Right ventricle myocardium superior (tissue), 1 donor: ENCODE results near the gene C1GALT1. TPM values are rescaled to one million over a fixed set of nuclear protein-coding genes. Genes with fewer than 3 reads are reported as not detected.
A peak's percentile ranks its signal among the peaks of the same experiment; 100 is the strongest.
"Not testable (repeated sequence)": the region's sequence is repeated elsewhere in the genome, so short reads cannot be mapped to it uniquely, and the experiment has no call there.

Experiments
- ATAC-seq: fragments of 200-7000 bp; cut with Tn5 transposase; one replicate; pipeline ENCODE4 v1.9.1; 2020; ENCODE audit warnings: mild to moderate bottlenecking; ENCODE audit not compliant: poor library complexity
- DNase-seq: peaks from one replicate; pipeline ENCODE4 v3.0.0-alpha.2; 2020
- intact Hi-C: fragments of 100-400 bp; cut with DNase I; formaldehyde crosslinking; loops from one replicate; pipeline ENCODE4 v1.11.2; 2022
- total RNA-seq: library from RNA; stranded (reverse); fragmentation: NEBNext Ultra II Directional; extraction: Animal tissue kit (Norgen Biotek cat#: 25700); gene quantifications from one replicate; pipeline ENCODE4 v1.2.1, GENCODE V29; 2021
- donor health status: DM: no; HTN: yes; CAD: no; lungs with severe emphysema.

C1GALT1 gene
- total RNA-seq, 1 donor from 2014 or later: 14.1 TPM

DNA sequence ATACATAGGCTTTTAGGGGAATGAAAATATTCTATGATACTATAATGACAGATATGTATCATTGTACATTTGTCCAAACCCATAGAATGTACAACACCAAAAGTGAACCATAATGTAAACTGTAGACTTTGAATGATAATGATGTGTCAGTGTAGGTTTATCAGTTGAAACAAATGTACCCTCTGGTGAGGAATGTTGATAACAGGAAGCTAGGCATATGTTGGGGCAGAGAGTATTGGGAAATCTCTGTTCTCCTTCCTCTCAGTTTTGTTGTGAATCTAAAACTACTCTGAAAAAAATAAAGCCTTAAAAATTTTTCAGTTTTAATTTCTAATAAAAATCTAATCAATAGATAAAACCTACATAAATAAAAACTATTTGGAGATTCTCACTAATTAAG is 36.9 kb downstream of the C1GALT1 start:
- intact Hi-C loops: no loop called here
- no peak for DNase-seq
- no peak for ATAC-seq

DNA sequence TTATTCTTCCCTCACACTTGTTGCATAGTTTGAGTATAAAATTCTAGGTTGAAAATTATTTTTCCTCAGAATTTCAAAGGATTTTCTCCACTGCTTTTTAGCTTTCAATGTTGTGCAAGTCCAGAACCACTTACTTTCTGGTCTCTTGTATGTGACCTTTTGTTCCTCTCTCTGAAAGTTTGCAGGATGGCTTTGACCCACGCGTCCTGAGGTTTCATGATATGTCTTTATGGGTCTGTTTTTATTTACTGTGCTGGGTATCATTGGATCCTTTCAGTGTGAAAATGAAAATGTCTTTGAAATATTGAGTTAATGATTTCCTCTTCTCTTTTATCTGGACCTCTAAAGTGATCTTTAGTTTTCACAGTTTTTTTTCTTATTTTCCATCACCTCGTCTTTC is 38.5 kb downstream of the C1GALT1 start:
- intact Hi-C loops: no loop called here
- ATAC-seq (no peak), DNase-seq (no peak)

- no peak for DNase-seq
- no peak for ATAC-seq
- intact Hi-C loops: no loop called here
Measured at GRCh38 chr7:7221599-7222038, 39.3 kb downstream of the C1GALT1 start.

DNA sequence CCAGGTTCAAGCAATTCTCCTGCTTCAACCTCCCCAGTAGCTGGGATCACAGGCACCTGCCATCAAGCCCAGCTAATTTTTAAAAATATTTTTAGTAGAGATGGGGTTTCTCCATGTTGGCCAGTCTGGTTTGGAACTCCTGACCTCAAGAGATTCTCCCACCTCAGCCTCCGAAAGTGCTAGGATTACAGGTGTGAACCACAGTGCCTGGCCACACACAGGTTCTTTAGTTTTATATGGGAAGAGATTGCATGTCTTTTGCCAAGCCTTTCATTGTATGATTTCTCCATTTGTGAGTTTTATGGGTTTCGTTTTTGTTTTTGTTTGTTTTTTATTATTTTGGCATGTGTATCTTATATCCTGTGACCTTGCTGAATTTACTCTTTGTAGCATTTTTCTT is 40.9 kb downstream of the C1GALT1 start:
- DNase-seq (no peak), ATAC-seq (no peak)
- intact Hi-C loops: no loop called here

DNA sequence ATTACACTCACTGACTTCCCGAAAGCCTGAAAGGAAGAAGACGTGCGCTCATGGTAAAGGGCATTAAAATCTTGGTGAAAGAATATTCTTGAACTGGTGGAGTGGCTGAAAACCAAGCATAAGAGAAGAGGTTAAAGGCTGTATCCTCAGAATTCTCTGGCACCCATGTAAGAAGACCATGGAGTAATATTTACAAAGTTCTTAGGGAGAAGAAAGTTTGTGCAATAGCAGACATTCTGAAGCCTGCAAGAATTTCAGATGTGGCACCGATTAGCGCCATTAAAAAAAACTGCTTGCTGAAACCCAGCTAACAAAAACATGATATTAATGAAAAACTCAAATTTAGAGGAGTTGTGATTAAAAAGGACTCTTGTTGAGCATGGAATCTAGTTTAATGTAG is 44.1 kb downstream of the C1GALT1 start:
- ATAC-seq: no peak
- intact Hi-C loops: no loop called here
- no peak for DNase-seq

- no peak for ATAC-seq
- no peak for DNase-seq
- intact Hi-C loops: no loop called here
Measured at GRCh38 chr7:7228472-7228871, 46.1 kb downstream of the C1GALT1 start.

- ATAC-seq (no peak), DNase-seq (no peak)
Measured at GRCh38 chr7:7228967-7229366, 46.6 kb downstream of the C1GALT1 start.

GRCh38 chr7:7231000-7231399 is 48.7 kb downstream of the C1GALT1 start:
- intact Hi-C loops: loop anchor here (10.0 kb wide), 1 partner anchor 46 kb away; the partner anchor contains the start of gene C1GALT1
- no peak for ATAC-seq
- DNase-seq: no peak

More at GRCh38 chr7:7228967-7229366, 46.6 kb downstream of the C1GALT1 start:
- intact Hi-C loops: no loop called here

DNA sequence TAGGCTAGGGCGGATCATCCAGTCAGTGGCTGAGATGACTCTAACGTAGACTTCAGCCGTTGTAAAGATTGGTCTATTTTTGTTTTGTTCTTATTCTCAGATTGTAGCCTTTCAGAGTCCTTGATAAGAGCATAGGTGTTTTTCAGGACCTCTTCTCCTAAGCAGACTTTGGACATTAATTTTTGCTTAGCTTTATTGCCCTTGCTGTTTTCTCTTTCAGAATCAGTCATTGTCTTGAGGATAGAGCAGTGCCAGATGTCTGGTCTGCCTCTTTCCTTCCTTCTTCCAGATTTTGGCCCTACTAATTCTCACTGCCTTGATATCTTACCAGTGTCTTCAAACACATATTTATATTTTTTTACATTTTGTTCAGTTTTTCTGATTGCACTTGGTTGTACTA is 49.5 kb downstream of the C1GALT1 start:
- ATAC-seq (no peak), DNase-seq (no peak)
- intact Hi-C loops: loop anchor here (10.0 kb wide), 1 partner anchor 47 kb away; the partner anchor contains the start of gene C1GALT1

DNA sequence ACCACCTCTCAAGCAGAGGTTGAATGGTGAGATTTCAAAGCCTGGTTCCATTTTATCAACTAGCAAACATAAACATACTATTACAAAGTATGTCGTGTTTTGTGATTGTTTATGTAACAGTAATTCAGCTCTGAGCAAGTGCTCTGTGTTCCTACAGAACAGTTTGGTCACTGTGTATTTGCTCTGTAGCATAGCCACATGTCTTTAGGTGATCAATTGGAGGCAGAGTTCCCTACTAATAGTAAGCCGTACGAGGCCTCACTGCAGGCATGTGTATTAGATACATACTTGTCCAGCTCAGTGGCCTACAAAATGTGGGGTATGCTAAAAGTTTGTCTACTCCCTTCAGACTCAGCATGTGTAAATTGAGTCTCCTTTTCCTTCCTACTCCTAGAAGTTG is 53.0 kb downstream of the C1GALT1 start:
- ATAC-seq: no peak
- DNase-seq: no peak
- intact Hi-C loops: loop anchor here (10.0 kb wide), 1 partner anchor 51 kb away; the partner anchor contains the start of gene C1GALT1

DNA sequence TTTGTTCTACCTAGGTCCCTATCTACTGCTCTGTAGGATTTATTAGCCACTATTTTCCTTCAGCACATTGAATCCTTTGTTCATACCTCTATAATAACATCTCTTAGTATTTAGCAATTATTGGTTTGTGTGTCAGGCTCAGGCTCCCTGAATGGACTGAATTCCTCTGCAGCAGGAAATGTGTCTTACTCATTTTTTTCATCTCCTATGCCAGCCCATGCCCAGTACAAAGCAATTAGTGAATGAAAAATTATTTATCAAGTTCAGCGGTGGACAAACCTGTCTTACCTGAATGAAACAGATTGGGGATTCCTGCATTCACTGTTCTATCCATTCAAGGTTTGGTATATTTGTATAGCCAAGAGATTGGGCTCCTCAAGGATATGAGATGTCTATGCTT is 53.7 kb downstream of the C1GALT1 start:
- no peak for ATAC-seq
- intact Hi-C loops: loop anchor here (10.0 kb wide), 1 partner anchor 51 kb away; the partner anchor contains the start of gene C1GALT1
- no peak for DNase-seq

DNA sequence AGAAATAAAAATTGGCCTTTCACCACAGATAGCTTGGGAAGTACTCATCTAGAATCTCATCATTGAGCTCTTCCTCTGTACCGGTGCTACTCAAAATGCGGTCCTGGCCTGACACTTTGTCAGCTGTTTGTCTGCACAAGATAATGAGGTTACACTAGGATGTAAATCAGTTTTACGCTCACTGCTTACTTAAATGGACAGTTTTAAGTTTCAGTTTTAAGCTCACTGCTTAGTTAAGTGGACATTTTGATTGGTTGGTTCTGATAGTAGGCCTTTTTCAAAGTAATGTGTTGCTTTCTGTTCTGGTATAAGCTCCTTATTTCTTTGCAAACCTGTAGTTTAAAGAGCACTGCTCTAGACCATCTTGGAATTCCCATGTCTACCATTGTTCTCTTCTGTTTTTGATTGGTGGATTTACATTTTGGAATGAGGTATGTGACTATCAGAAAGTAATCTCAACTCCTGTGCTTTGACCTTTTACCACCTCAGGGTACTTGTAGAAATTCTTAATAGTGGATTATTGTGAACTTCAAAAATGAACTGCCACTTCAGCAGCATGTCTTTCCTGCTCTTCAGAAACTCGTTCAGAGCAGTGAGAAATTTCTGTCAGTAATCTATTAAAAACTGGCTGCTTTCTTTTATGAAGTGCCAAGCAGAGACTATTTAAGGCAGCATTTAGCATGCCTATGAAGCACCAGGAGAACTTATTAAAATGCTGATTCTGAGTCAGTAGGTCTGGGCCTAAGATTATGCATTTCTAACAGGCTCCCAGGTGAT is 55.0 kb downstream of the C1GALT1 start:
- intact Hi-C loops: loop anchor here (10.0 kb wide), 1 partner anchor 53 kb away; the partner anchor contains the start of gene C1GALT1
- no peak for DNase-seq
- no peak for ATAC-seq

DNA sequence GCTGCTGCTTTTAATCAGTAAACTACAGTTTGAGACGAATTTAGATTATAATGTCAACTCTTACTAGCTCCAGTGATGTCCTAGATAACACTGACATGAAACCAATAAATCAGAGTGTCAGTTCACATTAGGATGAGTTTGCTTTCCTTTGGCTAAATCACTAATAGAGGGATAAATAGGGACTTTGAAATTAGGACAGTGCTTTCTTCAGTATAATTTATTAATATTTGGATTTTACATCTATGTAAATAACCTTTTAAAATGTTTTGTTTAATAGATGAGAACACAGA is 55.6 kb downstream of the C1GALT1 start:
- intact Hi-C loops: loop anchor here (10.0 kb wide), 1 partner anchor 53 kb away; the partner anchor contains the start of gene C1GALT1
- no peak for DNase-seq
- no peak for ATAC-seq

GRCh38 chr7:7239346-7239745 is 57.0 kb downstream of the C1GALT1 start:
- no peak for DNase-seq
- ATAC-seq: no peak
- intact Hi-C loops: loop anchor here (10.0 kb wide), 1 partner anchor 55 kb away; the partner anchor contains the start of gene C1GALT1

DNA sequence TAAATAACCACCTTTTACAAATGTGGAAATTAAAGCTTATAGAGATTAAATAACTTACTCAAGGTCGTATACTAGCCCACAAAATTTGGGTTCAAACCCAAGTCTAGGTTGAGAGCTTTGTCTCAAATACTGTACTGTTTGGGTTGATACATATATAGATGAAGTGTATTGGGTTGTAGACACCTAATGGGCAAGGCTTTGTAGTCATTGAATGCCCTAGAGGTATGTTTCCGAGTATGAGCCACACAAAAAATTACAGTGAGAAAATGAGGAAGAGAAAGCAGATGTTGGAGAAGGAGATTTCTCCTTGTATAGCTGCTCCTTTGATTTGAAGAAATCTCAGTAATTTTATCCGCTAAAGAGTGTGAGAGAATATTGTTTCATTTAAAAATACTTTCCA is 60.6 kb downstream of the C1GALT1 start:
- no peak for DNase-seq
- intact Hi-C loops: no loop called here
- no peak for ATAC-seq

DNA sequence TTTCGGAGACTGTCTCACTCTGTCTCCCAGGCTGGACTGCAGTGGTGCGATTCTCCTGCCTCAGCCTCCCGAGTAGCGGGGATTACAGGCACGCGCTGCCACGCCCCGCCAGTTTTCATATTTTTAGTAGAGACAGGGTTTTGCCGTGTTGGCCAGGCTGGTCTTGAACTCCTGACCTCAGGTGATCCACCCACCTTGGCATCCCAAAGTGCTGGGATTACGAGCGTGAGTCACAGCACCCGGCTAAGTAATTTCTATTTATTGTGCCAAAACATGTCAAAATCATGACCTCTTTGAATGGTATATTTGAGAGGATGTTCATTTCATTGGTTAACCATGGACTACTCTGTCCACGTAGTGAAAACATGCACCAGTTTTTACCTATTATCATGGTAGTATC is 62.9 kb downstream of the C1GALT1 start:
- DNase-seq, ATAC-seq, intact Hi-C loops: not testable (repeated sequence)

GRCh38 chr7:7246223-7246622 is 63.9 kb downstream of the C1GALT1 start:
- no peak for DNase-seq
- intact Hi-C loops: no loop called here

DNA sequence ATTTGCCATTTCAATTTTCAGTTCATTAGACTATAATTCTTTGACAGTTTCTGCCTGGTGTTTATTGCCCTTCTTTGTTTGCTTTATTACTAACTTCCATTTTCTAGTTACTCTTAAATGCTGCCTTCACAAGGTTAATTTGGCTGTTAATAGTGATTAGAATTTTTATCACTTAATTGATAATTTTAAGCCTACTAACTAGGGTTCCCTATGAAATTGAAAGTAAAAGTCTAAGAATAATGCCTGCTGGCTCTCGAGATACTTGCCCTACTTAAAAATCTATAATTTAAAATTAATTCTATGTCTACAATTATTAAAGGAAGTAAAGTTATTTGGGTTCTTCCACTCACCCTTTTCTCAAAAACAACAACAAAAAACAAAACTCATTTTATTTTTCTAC is 65.3 kb downstream of the C1GALT1 start:
- no peak for DNase-seq
- intact Hi-C loops: no loop called here

More at GRCh38 chr7:7246223-7246622, 63.9 kb downstream of the C1GALT1 start:
- no peak for ATAC-seq

DNA sequence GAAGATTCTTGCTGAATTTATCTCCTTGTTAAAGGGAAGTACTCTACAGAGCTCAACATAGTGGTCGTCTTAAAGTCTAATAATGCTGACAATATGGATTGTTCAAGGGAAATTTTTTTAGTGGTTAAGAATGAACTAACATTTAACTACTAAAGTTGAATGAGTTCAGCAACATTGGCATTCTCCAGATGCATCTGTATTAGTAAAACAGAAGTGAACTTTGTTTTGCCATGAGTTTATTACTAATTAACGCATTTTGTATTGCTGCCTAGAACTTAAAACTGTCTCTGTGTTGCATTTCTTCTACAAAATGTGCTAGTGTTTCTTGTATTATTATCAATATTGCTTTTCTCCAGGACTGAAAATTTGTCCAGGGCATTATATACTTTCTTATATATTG is 67.5 kb downstream of the C1GALT1 start:
- DNase-seq: no peak
- intact Hi-C loops: no loop called here
- no peak for ATAC-seq

More for the DNA sequence above, 65.3 kb downstream of the C1GALT1 start:
- no peak for ATAC-seq

DNA sequence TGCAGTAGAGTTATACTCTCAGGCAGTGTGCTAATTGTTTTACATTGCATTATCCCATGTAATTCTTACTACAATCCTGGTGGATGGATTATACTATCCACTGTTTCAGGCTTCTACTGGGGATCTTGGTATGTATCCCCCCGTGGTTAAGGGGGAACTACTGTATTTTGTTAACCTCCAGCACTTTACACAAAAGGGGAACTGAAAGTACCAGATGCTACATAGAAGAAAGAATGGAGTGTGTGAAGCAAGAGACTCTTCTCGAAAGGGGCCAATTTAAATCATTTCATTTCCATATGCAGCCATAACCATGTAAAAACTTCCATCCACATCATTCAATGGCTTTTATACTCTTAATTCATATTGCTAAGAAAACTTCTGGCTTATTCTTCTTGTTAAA is 69.4 kb downstream of the C1GALT1 start:
- intact Hi-C loops: no loop called here
- ATAC-seq (peak; percentile 40), DNase-seq (no peak)
